ENCODE results near the gene C1orf198. TPM values are rescaled to one million over a fixed set of nuclear protein-coding genes. Genes with fewer than 3 reads are reported as not detected.

The C1orf198 gene
- total RNA-seq, 2 experiments from 2014 or later = 6.2 to 6.9 TPM

DNA sequence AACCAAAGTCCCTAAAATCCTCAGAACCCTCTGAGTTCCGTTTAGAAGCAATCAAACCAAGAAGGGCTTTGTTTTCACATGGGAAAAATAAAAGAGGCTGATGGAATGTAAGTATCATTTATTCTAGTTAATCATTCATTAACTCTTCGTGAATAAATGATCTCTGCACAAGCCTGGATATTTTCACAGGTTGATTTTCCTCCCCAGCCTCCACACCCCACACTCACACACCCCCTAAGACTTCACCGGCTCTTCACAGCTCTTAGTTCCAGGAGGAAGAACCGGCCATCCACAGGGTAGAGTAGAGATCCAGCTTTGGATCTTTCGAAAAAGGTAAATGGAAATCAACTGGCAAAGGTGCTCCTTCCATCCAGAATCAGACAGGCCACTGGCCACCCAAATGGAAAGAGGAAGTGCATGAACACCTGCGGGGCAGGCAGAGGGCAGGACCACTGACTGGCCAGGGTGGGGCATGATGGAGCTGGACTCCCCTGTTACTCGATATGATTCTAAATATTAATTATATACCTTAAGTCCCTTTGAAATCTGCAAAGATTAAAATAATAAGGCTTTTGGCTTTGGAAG, 10.0 kb downstream of the C1orf198 start:
- ATAC-seq (no peak), DNase-seq (no peak)
- POLR2A ChIA-PET = no interaction called here
- H3K4me1 Mint-ChIP-seq (ENCODE audit: low read depth) = peaks cover 9% of the 10 kb centered on the region
- no peak overlapping the region for H3K4me3 Mint-ChIP-seq
- CTCF ChIA-PET = no interaction called here
- peaks cover 5% of the 10 kb centered on the region for H3K36me3 Mint-ChIP-seq (ENCODE audit: low read depth)
- H3K27ac Mint-ChIP-seq = no peak overlapping the region
- TF ChIP-seq, protein P1, sequence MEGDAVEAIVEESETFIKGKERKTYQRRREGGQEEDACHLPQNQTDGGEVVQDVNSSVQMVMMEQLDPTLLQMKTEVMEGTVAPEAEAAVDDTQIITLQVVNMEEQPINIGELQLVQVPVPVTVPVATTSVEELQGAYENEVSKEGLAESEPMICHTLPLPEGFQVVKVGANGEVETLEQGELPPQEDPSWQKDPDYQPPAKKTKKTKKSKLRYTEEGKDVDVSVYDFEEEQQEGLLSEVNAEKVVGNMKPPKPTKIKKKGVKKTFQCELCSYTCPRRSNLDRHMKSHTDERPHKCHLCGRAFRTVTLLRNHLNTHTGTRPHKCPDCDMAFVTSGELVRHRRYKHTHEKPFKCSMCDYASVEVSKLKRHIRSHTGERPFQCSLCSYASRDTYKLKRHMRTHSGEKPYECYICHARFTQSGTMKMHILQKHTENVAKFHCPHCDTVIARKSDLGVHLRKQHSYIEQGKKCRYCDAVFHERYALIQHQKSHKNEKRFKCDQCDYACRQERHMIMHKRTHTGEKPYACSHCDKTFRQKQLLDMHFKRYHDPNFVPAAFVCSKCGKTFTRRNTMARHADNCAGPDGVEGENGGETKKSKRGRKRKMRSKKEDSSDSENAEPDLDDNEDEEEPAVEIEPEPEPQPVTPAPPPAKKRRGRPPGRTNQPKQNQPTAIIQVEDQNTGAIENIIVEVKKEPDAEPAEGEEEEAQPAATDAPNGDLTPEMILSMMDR (IDR thresholded peaks at IDR 0.05) = no peak
- no peaks in the 10 kb centered on the region for H3K9me3 Mint-ChIP-seq
- intact Hi-C loops (cut with micrococcal nuclease) = no loop called here
- no peaks in the 10 kb centered on the region for H3K27me3 Mint-ChIP-seq

DNA sequence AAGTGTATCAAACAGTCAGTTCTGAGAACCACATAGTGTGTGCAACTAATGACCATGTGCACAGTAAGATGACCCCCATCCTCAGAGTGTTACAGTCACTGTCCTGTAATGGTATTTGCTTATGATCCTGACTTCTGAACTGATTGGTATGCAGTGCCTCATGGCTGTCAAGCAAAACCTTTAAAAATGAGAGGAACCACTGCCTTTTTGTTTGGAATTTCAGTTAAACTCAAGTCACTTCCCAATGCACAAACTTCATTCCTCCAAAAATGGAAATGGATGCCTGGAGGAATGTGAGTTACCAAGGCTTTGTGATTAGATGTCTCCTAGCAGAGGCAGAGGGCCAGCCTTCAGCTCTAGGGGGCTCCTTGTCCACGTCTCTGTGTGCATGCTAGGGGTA, 10.5 kb downstream of the C1orf198 start:
- no peak for ATAC-seq
- Mint-ChIP-seq H3K36me3 (ENCODE audit: low read depth) (peaks cover 8% of the 10 kb centered on the region), H3K27me3 (no peaks in the 10 kb centered on the region), H3K27ac (no peak overlapping the region), H3K9me3 (no peaks in the 10 kb centered on the region), H3K4me1 (ENCODE audit: low read depth) (peaks cover 5% of the 10 kb centered on the region), H3K4me3 (no peak overlapping the region)
- DNase-seq = no peak
- ChIA-PET POLR2A (no interaction called here), CTCF (no interaction called here)
- intact Hi-C loops (cut with micrococcal nuclease) = no loop called here
- TF ChIP-seq, protein P1 (IDR thresholded peaks at IDR 0.05) = no peak

DNA sequence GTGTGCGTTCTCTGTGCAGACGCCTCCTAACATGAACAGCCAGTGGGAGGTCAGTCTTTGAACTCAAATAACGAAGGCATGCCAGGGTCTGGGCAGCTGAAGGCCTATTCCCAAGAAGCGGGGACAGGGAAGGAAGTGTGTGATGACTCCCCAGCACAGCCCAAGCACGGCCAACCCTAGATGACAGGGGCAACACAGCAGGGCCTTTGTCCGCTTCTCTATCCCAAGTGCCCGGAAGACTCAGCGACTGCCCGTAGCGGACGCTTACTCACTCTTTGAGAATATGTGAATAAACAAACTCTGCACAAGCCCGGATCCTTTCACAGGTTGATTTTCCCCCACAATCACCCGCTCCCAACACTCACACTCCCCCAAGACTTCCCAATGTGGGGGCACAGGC, 11.2 kb downstream of the C1orf198 start:
- no peaks in the 10 kb centered on the region for H3K9me3 Mint-ChIP-seq
- H3K27ac Mint-ChIP-seq = no peak overlapping the region
- H3K36me3 Mint-ChIP-seq (ENCODE audit: low read depth) = peaks cover 13% of the 10 kb centered on the region
- ATAC-seq = no peak
- TF ChIP-seq, protein P1 (IDR thresholded peaks at IDR 0.05) = no peak
- ChIA-PET POLR2A (no interaction called here), CTCF (no interaction called here)
- H3K4me1 Mint-ChIP-seq (ENCODE audit: low read depth) = no peaks in the 10 kb centered on the region
- no peaks in the 10 kb centered on the region for H3K27me3 Mint-ChIP-seq
- intact Hi-C loops (cut with micrococcal nuclease) = no loop called here
- DNase-seq = no peak
- no peak overlapping the region for H3K4me3 Mint-ChIP-seq

DNA sequence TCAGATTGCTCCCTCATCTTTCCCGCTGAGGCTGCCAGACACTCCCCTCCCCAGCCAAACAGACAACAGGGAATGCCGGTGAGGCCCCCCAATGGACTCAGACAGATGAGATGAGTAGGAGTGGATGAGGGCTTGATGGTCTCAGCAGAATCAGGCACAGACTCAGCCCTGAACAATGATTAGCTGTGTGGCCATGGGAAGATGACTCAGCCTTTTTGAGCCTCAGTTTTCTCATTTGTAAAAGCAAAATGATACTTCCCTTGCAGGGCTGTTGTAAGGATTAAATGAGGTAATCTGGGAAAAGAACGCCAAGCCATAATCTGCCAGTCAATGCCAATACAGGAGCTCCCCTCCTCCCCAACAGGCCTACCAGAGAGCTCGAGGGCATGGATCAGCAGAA, 12.4 kb downstream of the C1orf198 start:
- Mint-ChIP-seq H3K27me3 (no peaks in the 10 kb centered on the region), H3K4me1 (ENCODE audit: low read depth) (no peaks in the 10 kb centered on the region), H3K9me3 (no peaks in the 10 kb centered on the region), H3K36me3 (ENCODE audit: low read depth) (peaks cover 15% of the 10 kb centered on the region), H3K27ac (no peak overlapping the region), H3K4me3 (no peak overlapping the region)
- TF ChIP-seq, protein P1 (IDR thresholded peaks at IDR 0.05) = no peak
- ATAC-seq (no peak), DNase-seq (no peak)
- CTCF ChIA-PET = no interaction called here
- POLR2A ChIA-PET = no interaction called here
- intact Hi-C loops (cut with micrococcal nuclease) = no loop called here

DNA sequence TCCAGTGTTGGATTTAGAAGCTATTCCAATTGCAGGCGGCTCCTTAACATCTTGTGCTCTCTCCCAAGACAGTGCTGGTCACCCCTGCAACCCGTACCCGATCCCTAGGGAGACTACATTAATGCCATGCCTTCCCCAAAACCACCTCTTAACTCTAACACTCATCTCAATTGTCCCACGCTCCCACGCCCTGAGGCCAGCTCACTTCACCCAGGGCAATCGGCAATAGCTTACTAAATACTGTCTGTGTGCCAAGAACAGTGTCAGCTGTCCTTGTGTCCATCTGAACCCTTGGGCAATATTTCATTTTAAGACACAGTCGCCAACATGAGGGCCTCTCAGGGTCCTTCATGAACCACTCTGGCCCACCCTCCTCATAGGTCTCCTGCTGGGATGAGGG, 13.9 kb downstream of the C1orf198 start:
- H3K36me3 Mint-ChIP-seq (ENCODE audit: low read depth) = peaks cover 15% of the 10 kb centered on the region
- TF ChIP-seq, protein P1 (IDR thresholded peaks at IDR 0.05) = no peak
- DNase-seq (no peak), ATAC-seq (no peak)
- no peaks in the 10 kb centered on the region for H3K4me1 Mint-ChIP-seq (ENCODE audit: low read depth)
- intact Hi-C loops (cut with micrococcal nuclease) = no loop called here
- H3K9me3 Mint-ChIP-seq = no peaks in the 10 kb centered on the region
- no peak overlapping the region for H3K27ac Mint-ChIP-seq
- no peaks in the 10 kb centered on the region for H3K27me3 Mint-ChIP-seq
- ChIA-PET POLR2A (interaction anchor here (0.6 kb wide), 1 partner anchor 14 kb away, joined by 3 read pairs; no protein-coding TSS in a partner anchor), CTCF (no interaction called here)
- no peak overlapping the region for H3K4me3 Mint-ChIP-seq

Data from activated CD8-positive, alpha-beta T cell treated with anti-CD3 and anti-CD28 coated beads for 36 hours (primary cell).